GM18861 (cell line): ENCODE data around the gene POLR1A.
A peak's percentile ranks its signal among the peaks of the same experiment; 100 is the strongest.

ENCODE experiments used
- ATAC-seq: cut with Tn5 transposase; IDR thresholded peaks from one replicate; pipeline ENCODE4 v1.9.1; 2021; ENCODE audit not compliant: unreplicated experiment

POLR1A gene

GRCh38 chr2:86023366-86023712 is 82.3 kb downstream of the POLR1A start:
- ATAC-seq: peak; percentile 10

GRCh38 chr2:86022661-86023365 is 82.9 kb downstream of the POLR1A start:
- peak; percentile 63 for ATAC-seq

GRCh38 chr2:86021396-86022378 is 84.0 kb downstream of the POLR1A start:
- no peak for ATAC-seq

- no peak for ATAC-seq
These were observed 84.7 kb downstream of the POLR1A start for GRCh38 chr2:86020984-86021383.

GRCh38 chr2:86019121-86019520 is 86.6 kb downstream of the POLR1A start:
- no peak for ATAC-seq

- no peak for ATAC-seq
These were observed 87.5 kb downstream of the POLR1A start for GRCh38 chr2:86017901-86018896.

- no peak for ATAC-seq
These were observed 89.1 kb downstream of the POLR1A start for GRCh38 chr2:86016581-86016980.

GRCh38 chr2:86015699-86016098 is 90.0 kb downstream of the POLR1A start:
- no peak for ATAC-seq

GRCh38 chr2:86015006-86015405 is 90.7 kb downstream of the POLR1A start:
- ATAC-seq: no peak

GRCh38 chr2:86014493-86014892 is 91.2 kb downstream of the POLR1A start:
- ATAC-seq: no peak

- ATAC-seq: no peak
These were observed 93.5 kb downstream of the POLR1A start for GRCh38 chr2:86012007-86012712.

GRCh38 chr2:86011449-86011941 is 94.2 kb downstream of the POLR1A start:
- ATAC-seq: no peak

- ATAC-seq: no peak
These were observed 95.6 kb downstream of the POLR1A start for GRCh38 chr2:86010083-86010482.

- no peak for ATAC-seq
These were observed 99.2 kb downstream of the POLR1A start for GRCh38 chr2:86006524-86006923.

GRCh38 chr2:86003967-86004366 is 101.7 kb downstream of the POLR1A start:
- ATAC-seq: no peak

GRCh38 chr2:86003104-86003503 is 102.6 kb downstream of the POLR1A start:
- ATAC-seq: no peak

- no peak for ATAC-seq
These were observed 103.3 kb downstream of the POLR1A start for GRCh38 chr2:86002375-86002774.

- ATAC-seq: no peak
These were observed 104.4 kb downstream of the POLR1A start for GRCh38 chr2:86001326-86001725.

- ATAC-seq: no peak
These were observed 104.8 kb downstream of the POLR1A start for GRCh38 chr2:86000938-86001312.
